GM12892 (cell line): Measurements from ENCODE around the gene TRIM26.
"Not testable (repeated sequence)": the region's sequence is repeated elsewhere in the genome, so short reads cannot be mapped to it uniquely, and the experiment has no call there.

ENCODE experiments used
- POLR2AphosphoS5 ChIP-seq: IDR thresholded peaks from 2 replicates; pipeline ENCODE4 v1.6.1; 2011; ENCODE audit warnings: low read depth, low read length, control low read depth
- TAF1 ChIP-seq: IDR thresholded peaks from 2 replicates; pipeline ENCODE4 v1.6.1; 2011; ENCODE audit warnings: low read depth, mild to moderate bottlenecking, control low read depth, low read length, borderline replicate concordance

- not testable (repeated sequence) for TF ChIP-seq POLR2AphosphoS5, TAF1
Observed at GRCh38 chr6:30252417-30252816, 39.2 kb upstream of the TRIM26 start.
